HepG2 (cell line): Measurements from ENCODE around the gene SDK1. TPM values are rescaled to one million over a fixed set of nuclear protein-coding genes. Genes with fewer than 3 reads are reported as not detected.

Source experiments
- ATAC-seq: fragments of 200-7000 bp; cut with Tn5 transposase; 3 replicates; pipeline ENCODE4 v1.9.1; 2020; ENCODE audit warnings: mild to moderate bottlenecking, moderate library complexity
- BruUV-seq: library from RNA; stranded (reverse); fragments of 400-500 nt; replicated peaks from 2 replicates; lab custom pipeline; 2021; lab: Mats Ljungman, UMichigan
- CTCF ChIA-PET: fragments of 300-600 bp; formaldehyde crosslinking; extraction: SDS; loops from one replicate; lab custom pipeline; 2021; ENCODE audit warnings: low total read pairs, inconsistent platforms, low intra/inter-chr PET ratio; lab: Yijun Ruan, JAX
- POLR2A ChIA-PET: fragments of 350-600 bp; sonication (Branson Sonifier 250); formaldehyde crosslinking; loops from one replicate; lab custom pipeline; 2020; ENCODE audit warnings: antibody characterized with exemption, inconsistent platforms; lab: Yijun Ruan, JAX
- DNase-seq: peaks from one replicate; pipeline ENCODE4 v3.0.0-alpha.2; 2015; ENCODE audit warnings: low spot score
- FAIRE-seq: peaks from 3 replicates; lab custom pipeline; 2011; peaks lifted over from hg19 to GRCh38; lab: Jason Lieb, UNC
- H2AFZ ChIP-seq: one replicate; pipeline ENCODE4 v1.6.1; 2011; ENCODE audit warnings: low read length, inconsistent platforms
- H3K27ac ChIP-seq: fragments of 300-600 bp; 3 replicates; pipeline ENCODE4 v1.8.0; 2011; ENCODE audit warnings: mixed run types, mild to moderate bottlenecking, mixed read lengths, low read length, inconsistent platforms; ENCODE audit not compliant: insufficient read depth; ENCODE audit errors: extremely low read length
- H3K27me3 ChIP-seq, 2 experiments: fragments of 200-600 bp in 1 of 2; 2 replicates in 1 of 2; 3 replicates in 1 of 2; pipeline versions ENCODE4 v1.6.0 to v1.8.0; 2011; ENCODE audit warnings: low read length in 2 of 2, mild to moderate bottlenecking in 2 of 2, moderate library complexity in 2 of 2, inconsistent platforms in 1 of 2; ENCODE audit not compliant: insufficient read depth in 2 of 2, control insufficient read depth in 1 of 2
- H3K36me3 ChIP-seq, 2 experiments: fragments of 200-600 bp in 1 of 2; replicated peaks in 1 of 2; 2 replicates in 1 of 2; 3 replicates in 1 of 2; pipeline versions ENCODE4 v1.5.1 to v1.8.0; 2011; ENCODE audit warnings: low read length in 2 of 2, inconsistent platforms in 1 of 2; ENCODE audit not compliant: insufficient read depth in 2 of 2, control insufficient read depth in 1 of 2
- H3K4me1 ChIP-seq: 2 replicates; pipeline ENCODE4 v1.5.1; 2012; ENCODE audit warnings: low read length, inconsistent platforms; ENCODE audit not compliant: insufficient read depth
- H3K4me2 ChIP-seq: 2 replicates; pipeline ENCODE4 v1.6.0; 2011; ENCODE audit warnings: low read depth, low read length, inconsistent platforms
- H3K4me3 ChIP-seq, 3 experiments: fragments of 200-600 bp in 1 of 3; sonication (generic), shearing (Covaris generic) in 1 of 3; replicated peaks in 1 of 3; 2 replicates each; pipeline ENCODE4 v1.5.1; 2011 to 2016; ENCODE audit warnings: low read length in 3 of 3, inconsistent platforms in 2 of 3, low read depth in 2 of 3, mild to moderate bottlenecking in 2 of 3, control low read depth in 1 of 3, mixed read lengths in 1 of 3; ENCODE audit not compliant: insufficient read depth in 1 of 3
- H3K79me2 ChIP-seq: one replicate; pipeline ENCODE4 v1.6.1; 2011; ENCODE audit warnings: low read length, inconsistent platforms; ENCODE audit not compliant: insufficient read depth
- H3K9ac ChIP-seq: 2 replicates; pipeline ENCODE4 v1.6.0; 2011; ENCODE audit warnings: mild to moderate bottlenecking, low read depth, low read length, inconsistent platforms; ENCODE audit not compliant: insufficient read depth
- H3K9me3 ChIP-seq: 2 replicates; pipeline ENCODE4 v1.5.1; 2012; ENCODE audit warnings: mild to moderate bottlenecking, low read length
- H4K20me1 ChIP-seq: 2 replicates; pipeline ENCODE4 v1.6.0; 2011; ENCODE audit warnings: inconsistent platforms, mild to moderate bottlenecking, low read length, moderate library complexity; ENCODE audit not compliant: insufficient read depth
- GATAD1 ChIP-seq: IDR thresholded peaks from 2 replicates; pipeline ENCODE4 v1.6.1; 2016; ENCODE audit warnings: missing genetic modification reagents, missing compliant biosample characterization
- MAFF ChIP-seq: IDR thresholded peaks from 2 replicates; pipeline ENCODE4 v1.6.1; 2011; ENCODE audit warnings: low read depth, low read length, improper control_type of control experiment
- MAFK ChIP-seq, 2 experiments: IDR thresholded peaks in 1 of 2; conservative IDR thresholded peaks in 1 of 2; 2 replicates each; pipeline ENCODE4 v1.6.1; 2011; ENCODE audit warnings: improper control_type of control experiment in 2 of 2, low read length in 2 of 2
- SATB2 ChIP-seq: sonication (generic); formaldehyde crosslinking; IDR thresholded peaks from 2 replicates; pipeline ENCODE4 v1.5.0; 2020; ENCODE audit warnings: missing genetic modification reagents
- TERF1 ChIP-seq: sonication (generic); formaldehyde crosslinking; IDR thresholded peaks from 2 replicates; pipeline ENCODE4 v1.8.0; 2022; ENCODE audit warnings: mild to moderate bottlenecking, missing genetic modification reagents, moderate library complexity
- ZNF484 ChIP-seq: sonication (generic); formaldehyde crosslinking; IDR thresholded peaks from 2 replicates; pipeline ENCODE4 v1.5.1; 2020; ENCODE audit warnings: mild to moderate bottlenecking, low read depth, missing genetic modification reagents, borderline replicate concordance
- ZNF513 ChIP-seq: sonication (generic); formaldehyde crosslinking; conservative IDR thresholded peaks from 2 replicates; pipeline ENCODE4 v1.5.0; 2020; ENCODE audit warnings: missing genetic modification reagents
- WGBS: methylation state at CpG from one replicate; pipeline ENCODE4 v1.1.6; 2017; ENCODE audit warnings: low lambda C conversion rate; 5-methylcytosine and 5-hydroxymethylcytosine counted together
- in situ Hi-C: cut with HindIII; loops from 2 replicates; pipeline ENCODE4 v1.10.0; 2017; ENCODE audit warnings: low pct_unique_long_range_greater_than_20kb; ENCODE audit not compliant: extremely low pct_ligation_motif_present
- intact Hi-C: fragments of 100-400 bp; cut with micrococcal nuclease; formaldehyde crosslinking; loops from one replicate; pipeline ENCODE4 v1.10.0; 2022; ENCODE audit not compliant: unreplicated experiment
- polyA plus RNA-seq, 8 experiments: library from polyadenylated mRNA; depleted of rRNA in 3 of 8; stranded (reverse) in 7 of 8; unstranded in 1 of 8; fragments of >200 nt; fragmentation: Illumina TruSeq in 4 of 8; extraction: Trizol in 4 of 8; gene quantifications; 2 replicates each; pipeline versions ENCODE4 v1.2.1 to v1.2.3, GENCODE V29; 2011 to 2016; ENCODE audit warnings: low read depth in 4 of 8, missing spikeins in 1 of 8, mixed read lengths in 1 of 8; ENCODE audit not compliant: insufficient read depth in 1 of 8
- total RNA-seq, 5 experiments: library from RNA; depleted of rRNA; stranded (reverse); fragments of >200 nt; fragmentation: Illumina TruSeq; extraction: Trizol; gene quantifications; 2 replicates each; pipeline ENCODE4 v1.2.3, GENCODE V29; 2016; ENCODE audit warnings: low read depth in 1 of 5

SDK1 gene
- total and polyA plus RNA-seq, 2 of the 13 experiments (the other 11 are each of a cell fraction or from before 2014, with no cell fraction given), result 0.35 to 2.4 TPM

GRCh38 chr7:3440509-3440908, 139.5 kb downstream of the SDK1 start:
- Histone ChIP-seq H3K79me2 (no peaks in the 10 kb centered on the region), H3K36me3 (no peaks in the 10 kb centered on the region), H3K4me2 (no peak overlapping the region), H4K20me1 (no peaks in the 10 kb centered on the region), H3K4me1 (no peaks in the 10 kb centered on the region), H3K4me3 (no peak overlapping the region), H3K27me3 (no peaks in the 10 kb centered on the region), H3K9ac (no peak overlapping the region), H3K9me3 (0 out of 2 replicates have a peak, but pooled peaks cover under 1% of the 10 kb centered on the region), H3K27ac (no peak overlapping the region), H2AFZ (no peak overlapping the region)
- FAIRE-seq (no peak), DNase-seq (no peak), ATAC-seq (no peak)
- no TSS peak for BruUV-seq
- in situ Hi-C loops, result no loop called here
- TF ChIP-seq ZNF484 (no peak), SATB2 (no peak), ZNF513 (no peak), MAFK (conservative IDR thresholded peaks at IDR 0.05 in 1 of 2, IDR thresholded peaks at IDR 0.05 in 1 of 2; ENCODE audit: low read length in 2 of 2) (peak in 1 of 2 experiments; percentile 59; a peak in 2 of 4 replicates), GATAD1 (CRISPR knock-in tag) (no peak), TERF1 (CRISPR knock-in tag) (no peak), MAFF (0 out of 2 replicates have a peak, but pooled peaks have one; percentile 26)
- intact Hi-C loops, result no loop called here
- WGBS, result 58% methylated on average over 2 of the region's 2 CpGs
- ChIA-PET CTCF (no interaction called here), POLR2A (no interaction called here)
